ENCODE data around the gene OXLD1. TPM values are rescaled to one million over a fixed set of nuclear protein-coding genes. Genes with fewer than 3 reads are reported as not detected.

The OXLD1 gene
- total RNA-seq, 1 experiment from 2014 or later, result 75.9 TPM

DNA sequence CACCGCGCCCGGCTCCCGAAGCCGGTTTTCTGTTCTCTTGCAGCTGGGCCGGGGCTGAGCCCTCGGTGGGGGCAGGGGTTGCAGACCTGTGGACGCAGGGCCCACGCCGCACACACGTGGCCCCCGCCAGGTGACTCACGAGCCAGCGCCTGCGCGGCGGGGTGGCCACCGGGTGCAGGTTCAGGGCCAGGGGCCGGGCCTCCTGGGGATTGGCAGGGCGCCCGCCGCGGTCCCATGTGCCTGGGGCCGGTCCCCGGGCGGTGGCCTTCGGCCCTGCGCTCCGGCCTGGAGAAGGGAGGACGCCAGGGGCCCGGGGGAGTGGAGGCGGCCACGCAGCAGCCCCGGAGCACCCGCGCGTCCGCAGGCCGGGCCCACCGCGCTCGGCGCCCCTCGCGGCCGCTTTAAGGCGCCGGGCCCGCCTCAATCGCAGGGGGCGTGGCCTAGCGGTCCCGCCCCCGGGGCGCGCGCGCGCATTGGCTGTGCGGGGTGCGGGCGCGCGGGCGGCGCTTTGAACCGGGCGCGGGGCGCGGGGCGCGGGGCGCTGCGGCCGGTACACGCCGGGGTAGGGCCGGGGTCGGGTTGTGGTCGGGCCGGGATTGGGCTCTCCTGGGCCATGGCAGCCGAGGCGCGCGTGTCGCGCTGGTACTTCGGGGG lies 45.5 kb upstream of the OXLD1 start, which contains the start of gene SLC25A10 (continued):
- TF ChIP-seq ZFX (IDR thresholded peaks at IDR 0.05) (no peak), SRF (IDR thresholded peaks at IDR 0.05; ENCODE audit: low read depth) (no peak), ELF1 (IDR thresholded peaks at IDR 0.05; ENCODE audit: borderline replicate concordance, low read depth) (no peak), ATF3 (IDR thresholded peaks at IDR 0.05) (no peak)

DNA sequence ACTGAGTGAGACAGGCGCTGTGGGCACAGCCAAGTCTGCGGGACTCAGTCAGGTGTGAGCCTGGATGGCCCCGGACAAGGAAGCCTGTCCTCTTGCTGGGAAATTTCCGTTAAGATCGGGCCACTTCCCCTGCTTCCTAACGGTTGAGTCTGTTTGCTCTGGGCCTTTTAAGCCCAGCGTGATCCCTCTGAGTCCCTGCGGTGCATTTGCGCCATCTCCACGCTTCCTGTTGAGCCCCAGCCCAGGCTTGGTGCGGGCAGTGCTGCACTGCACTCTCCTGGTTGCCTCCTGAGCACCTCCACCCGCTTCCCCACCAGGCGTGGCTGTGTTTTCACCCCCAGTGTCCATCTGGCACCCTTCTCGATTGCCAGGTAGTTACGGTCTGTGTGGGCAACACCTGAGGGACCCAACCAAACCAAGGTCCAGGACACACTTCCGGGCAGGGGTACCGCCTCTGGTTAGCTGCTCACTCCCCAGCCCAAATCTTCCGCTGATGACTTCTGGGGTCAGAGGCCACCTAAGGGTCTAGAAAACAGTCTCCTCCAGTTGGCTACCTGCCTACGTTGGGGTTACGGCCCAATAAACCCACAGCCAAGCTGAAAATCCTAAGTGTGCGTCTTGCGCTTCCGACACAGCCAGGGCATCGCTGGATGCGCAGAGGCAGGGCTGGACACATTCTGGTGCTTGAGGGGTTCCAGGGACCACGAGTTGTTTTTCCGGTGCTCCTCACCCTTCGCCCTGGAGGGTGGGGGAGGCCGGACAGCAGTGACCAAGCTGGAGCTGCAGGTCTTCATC lies 44.3 kb upstream of the OXLD1 start:
- POLR2A ChIA-PET, result interaction anchor here (0.8 to 1.5 kb wide), 2 partner anchors 8 to 28 kb away, joined by 3 to 5 read pairs; partner anchors contain the start of genes ARL16, HGS and MRPL12
- DNase-seq (ENCODE audit: low read depth, low spot score), result no peak
- Histone ChIP-seq H3K4me2 (ENCODE audit: low read length) (peak overlapping the region; percentile 100), H3K27me3 (ENCODE audit: insufficient read depth, low read length) (no peaks in the 10 kb centered on the region), H3K9ac (ENCODE audit: low read length) (peak overlapping the region; percentile 93), H3K27ac (ENCODE audit: low read depth, low read length) (peak overlapping the region; percentile 96), H3K4me1 (ENCODE audit: control insufficient read depth in 1 of 2, insufficient read depth in 2 of 2, low read length in 2 of 2) (peaks cover 32 to 48% of the 10 kb centered on the region in 2 experiments), H3K36me3 (ENCODE audit: control insufficient read depth in 1 of 2, insufficient read depth in 2 of 2, low read length in 2 of 2) (peaks cover 11 to 25% of the 10 kb centered on the region in 2 experiments; a peak in 3 of 4 replicates), H4K20me1 (ENCODE audit: insufficient read depth) (no peaks in the 10 kb centered on the region), H3K79me2 (ENCODE audit: insufficient read depth, low read length) (peaks cover 53% of the 10 kb centered on the region), H3K4me3 (replicated peaks in 1 of 2; ENCODE audit: low read depth in 1 of 2, low read length in 2 of 2) (peak overlapping the region in 1 of 2 experiments; percentile 96; a peak in 3 of 4 replicates), H3K9me3 (ENCODE audit: control insufficient read depth in 1 of 2, insufficient read depth in 1 of 2, low read depth in 1 of 2, low read length in 2 of 2) (no peaks in the 10 kb centered on the region), H2AFZ (ENCODE audit: low read depth, low read length, poor library complexity, severe bottlenecking) (no peak overlapping the region), H3K9me2 (ENCODE audit: insufficient read depth) (no peaks in the 10 kb centered on the region)
- intact Hi-C loops (cut with micrococcal nuclease), result no loop called here
- no TSS peak for BruUV-seq (replicated peaks)
- no peak for TF ChIP-seq MAX (IDR thresholded peaks at IDR 0.05)
- peak; percentile 55 for TF ChIP-seq POLR2A (IDR thresholded peaks at IDR 0.05; ENCODE audit: borderline replicate concordance, extremely low read depth, insufficient read depth, insufficient read length)
- CTCF ChIA-PET, result no interaction called here
- ATAC-seq, result no peak
- RAD21 ChIA-PET (ENCODE audit: low non-redundant PET in 1 of 2, low total read pairs in 2 of 2, uncharacterized antibody in 2 of 2, unreplicated experiment in 2 of 2), result no interaction called here

Measured in HCT116 (cell line).